HK-2 (cell line): ENCODE measurements around the gene CCDC93.

ENCODE experiments used
- DNase-seq: peaks from one replicate; pipeline ENCODE4 v3.0.0-alpha.2; 2018; ENCODE audit not compliant: unreplicated experiment

The CCDC93 gene

DNA sequence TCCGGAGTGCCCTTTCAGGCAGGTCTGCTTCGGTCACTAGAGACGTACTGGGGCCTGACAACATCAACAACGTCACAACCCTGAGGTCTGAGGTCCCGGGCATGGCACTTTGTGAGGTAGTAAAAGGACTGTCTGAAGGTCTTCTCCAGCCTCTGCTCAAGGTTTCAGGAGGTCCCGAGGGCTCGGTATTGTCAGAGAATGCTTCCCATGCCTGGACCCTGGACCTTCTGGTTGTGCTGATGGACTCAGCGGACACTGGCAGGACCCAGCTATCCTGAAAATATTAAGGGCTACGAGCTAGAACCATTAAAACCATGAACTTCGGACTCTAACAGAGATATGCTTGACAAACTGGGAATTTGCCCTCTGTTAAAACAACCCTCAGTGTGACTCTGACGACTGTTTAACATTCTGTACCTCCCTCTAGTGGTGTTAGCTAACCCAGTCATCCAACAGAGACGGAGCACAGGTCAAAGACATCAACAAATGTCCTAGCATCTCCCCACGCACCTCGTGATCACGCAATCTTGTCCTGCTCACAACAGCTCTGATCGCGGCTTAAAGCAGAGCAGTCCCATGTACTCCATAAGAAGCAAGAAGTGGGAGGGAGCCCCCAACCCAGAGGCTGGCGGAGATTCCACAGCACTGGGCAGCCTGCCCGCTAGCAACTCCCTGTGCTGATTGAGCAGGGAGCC, 96.5 kb downstream of the CCDC93 start:
- DNase-seq: no peak

DNA sequence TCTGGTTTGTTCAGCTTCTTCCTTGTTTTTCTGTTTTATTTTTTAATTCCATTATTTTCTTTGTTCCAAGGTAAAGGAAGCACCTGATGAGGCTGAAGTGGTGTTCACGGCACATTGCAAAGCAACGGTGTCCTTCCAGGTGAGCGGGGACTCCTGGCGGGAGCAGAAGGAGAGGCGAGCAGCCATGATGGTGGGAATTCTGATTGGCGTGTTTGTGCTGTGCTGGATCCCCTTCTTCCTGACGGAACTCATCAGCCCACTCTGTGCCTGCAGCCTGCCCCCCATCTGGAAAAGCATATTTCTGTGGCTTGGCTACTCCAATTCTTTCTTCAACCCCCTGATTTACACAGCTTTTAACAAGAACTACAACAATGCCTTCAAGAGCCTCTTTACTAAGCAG, 110.9 kb downstream of the CCDC93 start:
- no peak for DNase-seq

- DNase-seq: no peak
Observed at GRCh38 chr2:117888897-117889296, 125.0 kb downstream of the CCDC93 start.

- no peak for DNase-seq
Observed at GRCh38 chr2:117885308-117885707, 128.6 kb downstream of the CCDC93 start.

DNA sequence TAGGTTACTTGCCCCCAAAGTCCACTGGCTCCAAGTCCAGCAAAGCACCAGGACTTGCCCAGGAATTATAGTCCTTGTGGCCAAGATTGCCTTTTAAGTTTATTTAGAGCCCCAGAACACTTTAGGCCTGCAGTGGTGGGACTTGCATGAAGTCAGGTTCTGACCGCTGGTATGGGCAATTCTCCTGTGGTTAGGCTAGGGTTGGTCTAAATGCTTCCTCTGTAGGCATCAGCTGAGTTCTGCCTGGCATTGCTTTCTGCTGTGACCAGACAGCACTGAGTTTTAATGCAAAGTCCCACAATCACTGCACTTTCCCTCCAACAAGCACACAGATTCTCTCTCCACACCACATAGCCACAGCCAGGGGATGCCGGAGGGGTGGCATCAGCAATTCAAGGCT, 134.9 kb downstream of the CCDC93 start:
- DNase-seq: no peak

- no peak for DNase-seq
Observed at GRCh38 chr2:117875786-117876185, 138.1 kb downstream of the CCDC93 start.
